H9 (cell line): ENCODE measurements around the gene DUS1L. TPM values are rescaled to one million over a fixed set of nuclear protein-coding genes. Genes with fewer than 3 reads are reported as not detected.
A peak's percentile ranks its signal among the peaks of the same experiment; 100 is the strongest.

Experiments used
- DNase-seq: peaks from one replicate; pipeline ENCODE4 v3.0.0-alpha.2; 2017
- H2AFZ ChIP-seq: one replicate; pipeline ENCODE4 v1.6.1; 2013; ENCODE audit warnings: mild to moderate bottlenecking, low read length, control low read depth, moderate library complexity
- H2AK5ac ChIP-seq: 2 replicates; pipeline ENCODE4 v1.6.1; 2013; ENCODE audit warnings: low read length, control low read depth, mixed read lengths; ENCODE audit not compliant: insufficient read length
- H2BK120ac ChIP-seq: one replicate; pipeline ENCODE4 v1.6.1; 2013; ENCODE audit warnings: low read depth, mild to moderate bottlenecking, low read length, control low read depth, inconsistent platforms; ENCODE audit not compliant: poor library complexity, severe bottlenecking
- H2BK12ac ChIP-seq: 2 replicates; pipeline ENCODE4 v1.6.1; 2013; ENCODE audit warnings: low read length, control low read depth, mixed read lengths, low read depth; ENCODE audit not compliant: insufficient read length
- H2BK15ac ChIP-seq: 2 replicates; pipeline ENCODE4 v1.6.1; 2013; ENCODE audit warnings: low read depth, low read length, control low read depth
- H2BK20ac ChIP-seq: one replicate; pipeline ENCODE4 v1.6.1; 2013; ENCODE audit warnings: low read depth, mild to moderate bottlenecking, low read length, control low read depth, inconsistent platforms; ENCODE audit not compliant: poor library complexity, severe bottlenecking
- H2BK5ac ChIP-seq: 2 replicates; pipeline ENCODE4 v1.6.1; 2013; ENCODE audit warnings: low read length, control low read depth, mixed read lengths; ENCODE audit not compliant: insufficient read length
- H3K14ac ChIP-seq: 2 replicates; pipeline ENCODE4 v1.6.1; 2013; ENCODE audit warnings: low read length, control low read depth; ENCODE audit not compliant: insufficient read depth
- H3K18ac ChIP-seq: 2 replicates; pipeline ENCODE4 v1.6.1; 2013; ENCODE audit warnings: low read depth, mild to moderate bottlenecking, mixed read lengths, low read length, control low read depth; ENCODE audit not compliant: insufficient read length
- H3K23ac ChIP-seq: 2 replicates; pipeline ENCODE4 v1.6.1; 2013; ENCODE audit warnings: low read length, control low read depth, mixed read lengths, low read depth; ENCODE audit not compliant: insufficient read length
- H3K23me2 ChIP-seq: 2 replicates; pipeline ENCODE4 v1.6.1; 2013; ENCODE audit warnings: low read depth, mild to moderate bottlenecking, mixed read lengths, low read length, control low read depth; ENCODE audit not compliant: insufficient read length, poor library complexity, severe bottlenecking
- H3K27ac ChIP-seq: 2 replicates; pipeline ENCODE4 v1.5.1; 2013; ENCODE audit warnings: low read length, control low read depth, mixed read lengths, low read depth; ENCODE audit not compliant: insufficient read length
- H3K27me3 ChIP-seq: 2 replicates; pipeline ENCODE4 v1.6.1; 2013; ENCODE audit warnings: low read length, control low read depth, inconsistent platforms; ENCODE audit not compliant: insufficient read depth
- H3K4ac ChIP-seq: 2 replicates; pipeline ENCODE4 v1.6.1; 2013; ENCODE audit warnings: low read depth, mild to moderate bottlenecking, control low read depth, inconsistent platforms, low read length, moderate library complexity
- H3K4me1 ChIP-seq: 2 replicates; pipeline ENCODE4 v1.6.1; 2013; ENCODE audit warnings: low read length, control low read depth, inconsistent platforms; ENCODE audit not compliant: insufficient read depth
- H3K4me2 ChIP-seq: 2 replicates; pipeline ENCODE4 v1.6.1; 2013; ENCODE audit warnings: low read length, control low read depth, mixed read lengths; ENCODE audit not compliant: insufficient read length, insufficient read depth
- H3K56ac ChIP-seq: 2 replicates; pipeline ENCODE4 v1.6.1; 2013; ENCODE audit warnings: low read depth, mild to moderate bottlenecking, mixed read lengths, low read length, control low read depth; ENCODE audit not compliant: insufficient read length
- H3K79me1 ChIP-seq: 2 replicates; pipeline ENCODE4 v1.6.1; 2013; ENCODE audit warnings: low read depth, mild to moderate bottlenecking, moderate library complexity, low read length, control low read depth, inconsistent platforms; ENCODE audit not compliant: insufficient read depth, poor library complexity, severe bottlenecking
- H3K79me2 ChIP-seq: 2 replicates; pipeline ENCODE4 v1.6.1; 2013; ENCODE audit warnings: low read length, control low read depth, inconsistent platforms; ENCODE audit not compliant: insufficient read depth
- H3K9ac ChIP-seq: 2 replicates; pipeline ENCODE4 v1.6.1; 2013; ENCODE audit warnings: low read length, control low read depth, mixed read lengths; ENCODE audit not compliant: insufficient read length; ENCODE audit errors: extremely low read depth
- H3K9me3 ChIP-seq: one replicate; pipeline ENCODE4 v1.6.1; 2013; ENCODE audit warnings: low read depth, low read length, inconsistent platforms; ENCODE audit not compliant: control insufficient read depth
- H3T11ph ChIP-seq: one replicate; pipeline ENCODE4 v1.6.1; 2013; ENCODE audit warnings: mild to moderate bottlenecking, low read length, control low read depth, inconsistent platforms
- H4K20me1 ChIP-seq: one replicate; pipeline ENCODE4 v1.6.1; 2013; ENCODE audit not compliant: control insufficient read depth, insufficient read length, insufficient read depth
- H4K5ac ChIP-seq: 2 replicates; pipeline ENCODE4 v1.6.1; 2013; ENCODE audit warnings: low read depth, mild to moderate bottlenecking, mixed read lengths, low read length, control low read depth; ENCODE audit not compliant: insufficient read length
- H4K8ac ChIP-seq: replicated peaks from 2 replicates; pipeline ENCODE4 v1.6.1; 2013; ENCODE audit warnings: low read length, control low read depth, mixed read lengths, low read depth; ENCODE audit not compliant: insufficient read length
- H4K91ac ChIP-seq: 2 replicates; pipeline ENCODE4 v1.6.1; 2013; ENCODE audit warnings: low read depth, mild to moderate bottlenecking, moderate library complexity, mixed read lengths, low read length, control low read depth; ENCODE audit not compliant: insufficient read length
- H3K27ac Mint-ChIP-seq, 3 experiments: 2 replicates in 2 of 3; 3 replicates in 1 of 3; pipeline ENCODE4 v1.8.0; 2020 to 2021; ENCODE audit warnings: mixed read lengths in 3 of 3, mild to moderate bottlenecking in 1 of 3, moderate library complexity in 1 of 3
- H3K27me3 Mint-ChIP-seq: 2 replicates; pipeline ENCODE4 v1.8.0; 2021; ENCODE audit warnings: low read depth, mild to moderate bottlenecking, moderate library complexity, mixed read lengths
- H3K36me3 Mint-ChIP-seq, 3 experiments: 2 replicates in 2 of 3; 3 replicates in 1 of 3; pipeline ENCODE4 v1.8.0; 2020 to 2021; ENCODE audit warnings: low read depth in 3 of 3, mixed read lengths in 3 of 3; ENCODE audit not compliant: insufficient read depth in 1 of 3
- H3K4me1 Mint-ChIP-seq, 2 experiments: 2 replicates each; pipeline ENCODE4 v1.8.0; 2020; ENCODE audit warnings: mixed read lengths in 2 of 2
- H3K4me3 Mint-ChIP-seq, 2 experiments: 2 replicates in 1 of 2; 3 replicates in 1 of 2; pipeline ENCODE4 v1.8.0; 2020 to 2021; ENCODE audit warnings: mild to moderate bottlenecking in 2 of 2, mixed read lengths in 2 of 2, moderate library complexity in 1 of 2
- H3K9me3 Mint-ChIP-seq, 2 experiments: 2 replicates in 1 of 2; 3 replicates in 1 of 2; pipeline ENCODE4 v1.8.0; 2020; ENCODE audit warnings: mild to moderate bottlenecking in 2 of 2, mixed read lengths in 2 of 2, moderate library complexity in 1 of 2
- CTCF ChIP-seq: fragments of 200-600 bp; sonication (generic); conservative IDR thresholded peaks from 3 replicates; pipeline ENCODE4 v1.8.0; 2021; ENCODE audit warnings: antibody characterized with exemption, mild to moderate bottlenecking
- WGBS: extraction: QIAGEN DNeasy Blood & Tissue Kit; methylation state at CpG from one replicate; pipeline ENCODE4 v1.1.7; 2013; ENCODE audit warnings: missing lambda C conversion rate, low lambda C conversion rate, mixed read lengths; ENCODE audit not compliant: insufficient read length; ENCODE audit errors: extremely low coverage; 5-methylcytosine and 5-hydroxymethylcytosine counted together
- total RNA-seq: library from RNA; stranded (reverse); gene quantifications from 2 replicates; pipeline ENCODE4 v1.2.1, GENCODE V29; 2021

The DUS1L gene
- total RNA-seq, 1 experiment from 2014 or later = 103 TPM

GRCh38 chr17:82042649-82043048, 23.0 kb downstream of the DUS1L start:
- Mint-ChIP-seq H3K4me1 (peaks cover 24 to 29% of the 10 kb centered on the region in 2 experiments), H3K4me3 (peak overlapping the region in 1 of 2 experiments; percentile 39; a peak in 1 of 5 replicates), H3K36me3 (peaks cover 4 to 13% (median 9%) of the 10 kb centered on the region in 3 experiments; a peak in 6 of 7 replicates), H3K9me3 (no peaks in the 10 kb centered on the region; a peak in 2 of 5 replicates), H3K27ac (no peak overlapping the region; a peak in 1 of 7 replicates), H3K27me3 (peaks cover 10% of the 10 kb centered on the region)
- H3K23ac ChIP-seq = no peak overlapping the region
- no peak overlapping the region for H2BK120ac ChIP-seq
- H3T11ph ChIP-seq = no peak overlapping the region
- no peak overlapping the region for H2BK15ac ChIP-seq
- no peaks in the 10 kb centered on the region for H4K20me1 ChIP-seq
- H3K9ac ChIP-seq = no peak overlapping the region
- no peaks in the 10 kb centered on the region for H3K23me2 ChIP-seq
- H3K27ac ChIP-seq = no peak overlapping the region
- H3K79me2 ChIP-seq = no peaks in the 10 kb centered on the region
- no peak overlapping the region for H2BK20ac ChIP-seq
- no peaks in the 10 kb centered on the region for H3K9me3 ChIP-seq
- H3K4ac ChIP-seq = no peak overlapping the region
- no peak overlapping the region for H2AFZ ChIP-seq
- no peaks in the 10 kb centered on the region for H3K27me3 ChIP-seq
- H4K5ac ChIP-seq = no peak overlapping the region
- H3K79me1 ChIP-seq = no peaks in the 10 kb centered on the region
- no peak overlapping the region for H2BK5ac ChIP-seq
- TF ChIP-seq CTCF = no peak
- H3K14ac ChIP-seq = no peak overlapping the region
- H4K91ac ChIP-seq = no peak overlapping the region
- no peak overlapping the region for H3K4me2 ChIP-seq
- no peak overlapping the region for H4K8ac ChIP-seq
- no peak for DNase-seq
- WGBS = no CpG with 5 or more reads among the region's 9 CpGs
- no peak overlapping the region for H2AK5ac ChIP-seq
- H3K18ac ChIP-seq = no peak overlapping the region
- H3K4me1 ChIP-seq = no peaks in the 10 kb centered on the region; the same call in 1 of the 2 replicates
- no peak overlapping the region for H3K56ac ChIP-seq
- H2BK12ac ChIP-seq = no peak overlapping the region
